Central memory CD4-positive, alpha-beta T cell (primary cell): Measurements from ENCODE around the gene ACSF2.
A peak's percentile ranks its signal among the peaks of the same experiment; 100 is the strongest.
"Not testable (repeated sequence)": the region's sequence is repeated elsewhere in the genome, so short reads cannot be mapped to it uniquely, and the experiment has no call there.

Source experiments
- DNase-seq: peaks from one replicate; pipeline ENCODE4 v3.0.0; 2022

ACSF2 gene

GRCh38 chr17:50407921-50408320 is 18.1 kb upstream of the ACSF2 start:
- DNase-seq = no peak

- no peak for DNase-seq
Measured at GRCh38 chr17:50412188-50412732, 13.8 kb upstream of the ACSF2 start.

- no peak for DNase-seq
Measured at GRCh38 chr17:50414808-50415207, 11.2 kb upstream of the ACSF2 start.

GRCh38 chr17:50419577-50419976 is 6.4 kb upstream of the ACSF2 start:
- DNase-seq = not testable (repeated sequence)

GRCh38 chr17:50420419-50421112 is 5.5 kb upstream of the ACSF2 start:
- DNase-seq = no peak

GRCh38 chr17:50421308-50422051 is 4.5 kb upstream of the ACSF2 start:
- DNase-seq = peak; percentile 17

GRCh38 chr17:50422738-50423137 is 3.3 kb upstream of the ACSF2 start:
- DNase-seq = no peak

GRCh38 chr17:50423553-50424159 is 2.4 kb upstream of the ACSF2 start:
- no peak for DNase-seq

- no peak for DNase-seq
Measured at GRCh38 chr17:50424246-50424995, 1.6 kb upstream of the ACSF2 start.

- DNase-seq = no peak
Measured at GRCh38 chr17:50424996-50425681, 879 bp upstream of the ACSF2 start.

- DNase-seq = no peak
Measured at GRCh38 chr17:50426472-50426782, 409 bp downstream of the ACSF2 start.

GRCh38 chr17:50426814-50427787 is 1.1 kb downstream of the ACSF2 start:
- DNase-seq = peak; percentile 4

- DNase-seq = not testable (repeated sequence)
Measured at GRCh38 chr17:50428126-50428525, 2.1 kb downstream of the ACSF2 start.

- DNase-seq = no peak
Measured at GRCh38 chr17:50428831-50429424, 2.9 kb downstream of the ACSF2 start.

GRCh38 chr17:50429793-50430192 is 3.8 kb downstream of the ACSF2 start:
- no peak for DNase-seq

- DNase-seq = no peak
Measured at GRCh38 chr17:50430821-50431618, 5.0 kb downstream of the ACSF2 start.

- no peak for DNase-seq
Measured at GRCh38 chr17:50432125-50432762, 6.2 kb downstream of the ACSF2 start.

GRCh38 chr17:50437409-50437808 is 11.4 kb downstream of the ACSF2 start:
- no peak for DNase-seq

GRCh38 chr17:50439008-50439407 is 13.0 kb downstream of the ACSF2 start:
- DNase-seq = no peak
